ENCODE data around the gene TPH2. TPM values are rescaled to one million over a fixed set of nuclear protein-coding genes. Genes with fewer than 3 reads are reported as not detected.

The TPH2 gene
- total and polyA plus RNA-seq, 2 of the 13 experiments (the other 11 are each of a cell fraction or from before 2014, with no cell fraction given): not detected

GRCh38 chr12:71938728-71939385, at the start of gene TPH2 (continued):
- TF ChIP-seq ZHX2 (IDR thresholded peaks at IDR 0.05; ENCODE audit: low read depth): no peak
- 0 out of 2 replicates have a peak, but pooled peaks have one; percentile 61 for TF ChIP-seq ZHX2 (CRISPR knock-in tag; IDR thresholded peaks at IDR 0.05; ENCODE audit: borderline replicate concordance)
- TF ChIP-seq, protein P1, sequence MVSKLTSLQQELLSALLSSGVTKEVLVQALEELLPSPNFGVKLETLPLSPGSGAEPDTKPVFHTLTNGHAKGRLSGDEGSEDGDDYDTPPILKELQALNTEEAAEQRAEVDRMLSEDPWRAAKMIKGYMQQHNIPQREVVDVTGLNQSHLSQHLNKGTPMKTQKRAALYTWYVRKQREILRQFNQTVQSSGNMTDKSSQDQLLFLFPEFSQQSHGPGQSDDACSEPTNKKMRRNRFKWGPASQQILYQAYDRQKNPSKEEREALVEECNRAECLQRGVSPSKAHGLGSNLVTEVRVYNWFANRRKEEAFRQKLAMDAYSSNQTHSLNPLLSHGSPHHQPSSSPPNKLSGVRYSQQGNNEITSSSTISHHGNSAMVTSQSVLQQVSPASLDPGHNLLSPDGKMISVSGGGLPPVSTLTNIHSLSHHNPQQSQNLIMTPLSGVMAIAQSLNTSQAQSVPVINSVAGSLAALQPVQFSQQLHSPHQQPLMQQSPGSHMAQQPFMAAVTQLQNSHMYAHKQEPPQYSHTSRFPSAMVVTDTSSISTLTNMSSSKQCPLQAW (CRISPR knock-in tag; IDR thresholded peaks at IDR 0.05): 0 out of 2 replicates have a peak, but pooled peaks have one; percentile 50
- TF ChIP-seq ZNF547 (CRISPR knock-in tag; IDR thresholded peaks at IDR 0.05): no peak
- TF ChIP-seq REL (CRISPR knock-in tag; conservative IDR thresholded peaks at IDR 0.05): no peak
- no peak for TF ChIP-seq MATR3 (CRISPR knock-in tag; IDR thresholded peaks at IDR 0.05)
- no peak for TF ChIP-seq RERE (CRISPR knock-in tag; IDR thresholded peaks at IDR 0.05; ENCODE audit: low read depth)
- TF ChIP-seq SP1 (IDR thresholded peaks at IDR 0.05): no peak
- TF ChIP-seq SP1 (CRISPR knock-in tag; IDR thresholded peaks at IDR 0.05): peak; percentile 52; the same call in 1 of the 2 replicates
- TF ChIP-seq TOE1 (CRISPR knock-in tag; IDR thresholded peaks at IDR 0.05): peak; percentile 71; the same call in 1 of the 2 replicates
- no peak for TF ChIP-seq NPAS2 (CRISPR knock-in tag; IDR thresholded peaks at IDR 0.05; ENCODE audit: borderline replicate concordance)
- peak; percentile 68; the same call in 1 of the 2 replicates for TF ChIP-seq POGZ (CRISPR knock-in tag; IDR thresholded peaks at IDR 0.05)
- no peak for TF ChIP-seq PLRG1 (conservative IDR thresholded peaks at IDR 0.05)
- peak; percentile 72; the same call in 1 of the 2 replicates for TF ChIP-seq ZNF138 (CRISPR knock-in tag; IDR thresholded peaks at IDR 0.05; ENCODE audit: low read depth)
- no peak for TF ChIP-seq NBN (conservative IDR thresholded peaks at IDR 0.05)
- peak; percentile 99 for TF ChIP-seq SIN3A (IDR thresholded peaks at IDR 0.05; ENCODE audit: borderline replicate concordance, low read depth, low read length)
- TF ChIP-seq NFYC (CRISPR knock-in tag; IDR thresholded peaks at IDR 0.05): 0 out of 2 replicates have a peak, but pooled peaks have one; percentile 14
- peak; percentile 100 for TF ChIP-seq WIZ (CRISPR knock-in tag; IDR thresholded peaks at IDR 0.05)

Measured in HepG2 (cell line).